Activated CD4-positive, alpha-beta T cell treated with anti-CD3 and anti-CD28 coated beads, Interleukin-2, Interleukin-6, amounts not matched to agents 100 ng/mL and 50 ng/mL, durations not matched to agents 16 hours and 8 hours (primary cell): ENCODE measurements around the gene PRAC2.
"Not testable (repeated sequence)": the region's sequence is repeated elsewhere in the genome, so short reads cannot be mapped to it uniquely, and the experiment has no call there.

Experiments
- DNase-seq: peaks from one replicate; pipeline ENCODE4 v3.0.0-alpha.2; 2020

Gene PRAC2

GRCh38 chr17:48722915-48723422, at the start of gene PRAC2:
TSS of gene PRAC2 (plus strand) at chr17:48723185. CDS start at chr17:48724411, 1,226 bp downstream.
- no peak for DNase-seq

- DNase-seq, result no peak
These were observed 45.9 kb upstream of the PRAC2 start for GRCh38 chr17:48676963-48677558.

- DNase-seq, result peak; percentile 80
These were observed 44.6 kb upstream of the PRAC2 start for GRCh38 chr17:48678141-48678971.

GRCh38 chr17:48679385-48680096, 43.4 kb upstream of the PRAC2 start:
- DNase-seq, result no peak

GRCh38 chr17:48681609-48682008, 41.4 kb upstream of the PRAC2 start:
- no peak for DNase-seq

GRCh38 chr17:48690655-48691054, 32.3 kb upstream of the PRAC2 start:
- no peak for DNase-seq

GRCh38 chr17:48692049-48692448, 30.9 kb upstream of the PRAC2 start:
- no peak for DNase-seq

GRCh38 chr17:48693178-48693577, 29.8 kb upstream of the PRAC2 start:
- DNase-seq, result no peak

GRCh38 chr17:48701864-48702532, 21.0 kb upstream of the PRAC2 start:
- DNase-seq, result no peak

- no peak for DNase-seq
These were observed 18.4 kb upstream of the PRAC2 start for GRCh38 chr17:48704361-48705248.

- no peak for DNase-seq
These were observed 11.9 kb upstream of the PRAC2 start for GRCh38 chr17:48711128-48711527.

- no peak for DNase-seq
These were observed 7.2 kb upstream of the PRAC2 start for GRCh38 chr17:48715496-48716399.

GRCh38 chr17:48716549-48716948, 6.4 kb upstream of the PRAC2 start:
- not testable (repeated sequence) for DNase-seq

- no peak for DNase-seq
These were observed 5.4 kb upstream of the PRAC2 start for GRCh38 chr17:48717367-48718226.

- no peak for DNase-seq
These were observed 4.7 kb upstream of the PRAC2 start for GRCh38 chr17:48718227-48718760.

- no peak for DNase-seq
These were observed 4.0 kb upstream of the PRAC2 start for GRCh38 chr17:48718761-48719641.

GRCh38 chr17:48719642-48720265, 3.2 kb upstream of the PRAC2 start:
- no peak for DNase-seq
